HG03103 (cell line): ENCODE measurements around the gene FAM98C.

ENCODE experiments used
- ATAC-seq: cut with Tn5 transposase; IDR thresholded peaks from one replicate; pipeline ENCODE4 v1.9.1; 2021; ENCODE audit warnings: low read depth; ENCODE audit not compliant: unreplicated experiment

The FAM98C gene

GRCh38 chr19:38376576-38376975 lies 26.3 kb upstream of the FAM98C start:
- ATAC-seq, result no peak

GRCh38 chr19:38377052-38377451 lies 25.8 kb upstream of the FAM98C start:
- ATAC-seq, result no peak

- ATAC-seq, result no peak
Observed at GRCh38 chr19:38378866-38379265, 24.0 kb upstream of the FAM98C start.

- ATAC-seq, result no peak
Observed at GRCh38 chr19:38381138-38381537, 21.8 kb upstream of the FAM98C start.

- no peak for ATAC-seq
Observed at GRCh38 chr19:38383184-38383583, 19.7 kb upstream of the FAM98C start.

- ATAC-seq, result no peak
Observed at GRCh38 chr19:38383743-38384142, 19.1 kb upstream of the FAM98C start.

GRCh38 chr19:38384209-38385027 lies 18.5 kb upstream of the FAM98C start:
- no peak for ATAC-seq

GRCh38 chr19:38385057-38385803 lies 17.7 kb upstream of the FAM98C start:
- no peak for ATAC-seq

GRCh38 chr19:38385804-38386257 lies 17.1 kb upstream of the FAM98C start:
- ATAC-seq, result no peak

- ATAC-seq, result no peak
Observed at GRCh38 chr19:38386300-38386970, 16.5 kb upstream of the FAM98C start.

- ATAC-seq, result no peak
Observed at GRCh38 chr19:38386971-38387549, 15.8 kb upstream of the FAM98C start.

- ATAC-seq, result no peak
Observed at GRCh38 chr19:38387550-38388348, 15.1 kb upstream of the FAM98C start, which contains the start of gene GGN. Gene GGN, minus strand, starts transcription at chr19:38388034. Its CDS starts 773 bp downstream, at chr19:38387261.

- ATAC-seq, result no peak
Observed at GRCh38 chr19:38388349-38389100, 14.4 kb upstream of the FAM98C start, which contains the start of gene SPRED3. Gene SPRED3, plus strand, starts transcription at chr19:38388697. Its CDS starts 1,606 bp downstream, at chr19:38390303.

GRCh38 chr19:38389101-38389925 lies 13.6 kb upstream of the FAM98C start:
- no peak for ATAC-seq

GRCh38 chr19:38389957-38390924 lies 12.7 kb upstream of the FAM98C start:
- no peak for ATAC-seq

- no peak for ATAC-seq
Observed at GRCh38 chr19:38391911-38392464, 10.9 kb upstream of the FAM98C start.
